HG03565 (cell line): ENCODE results near the gene STXBP1.

Experiments used
- ATAC-seq: cut with Tn5 transposase; IDR thresholded peaks from one replicate; pipeline ENCODE4 v1.9.1; 2021; ENCODE audit warnings: mild to moderate bottlenecking, moderate library complexity; ENCODE audit not compliant: unreplicated experiment

STXBP1 gene

DNA sequence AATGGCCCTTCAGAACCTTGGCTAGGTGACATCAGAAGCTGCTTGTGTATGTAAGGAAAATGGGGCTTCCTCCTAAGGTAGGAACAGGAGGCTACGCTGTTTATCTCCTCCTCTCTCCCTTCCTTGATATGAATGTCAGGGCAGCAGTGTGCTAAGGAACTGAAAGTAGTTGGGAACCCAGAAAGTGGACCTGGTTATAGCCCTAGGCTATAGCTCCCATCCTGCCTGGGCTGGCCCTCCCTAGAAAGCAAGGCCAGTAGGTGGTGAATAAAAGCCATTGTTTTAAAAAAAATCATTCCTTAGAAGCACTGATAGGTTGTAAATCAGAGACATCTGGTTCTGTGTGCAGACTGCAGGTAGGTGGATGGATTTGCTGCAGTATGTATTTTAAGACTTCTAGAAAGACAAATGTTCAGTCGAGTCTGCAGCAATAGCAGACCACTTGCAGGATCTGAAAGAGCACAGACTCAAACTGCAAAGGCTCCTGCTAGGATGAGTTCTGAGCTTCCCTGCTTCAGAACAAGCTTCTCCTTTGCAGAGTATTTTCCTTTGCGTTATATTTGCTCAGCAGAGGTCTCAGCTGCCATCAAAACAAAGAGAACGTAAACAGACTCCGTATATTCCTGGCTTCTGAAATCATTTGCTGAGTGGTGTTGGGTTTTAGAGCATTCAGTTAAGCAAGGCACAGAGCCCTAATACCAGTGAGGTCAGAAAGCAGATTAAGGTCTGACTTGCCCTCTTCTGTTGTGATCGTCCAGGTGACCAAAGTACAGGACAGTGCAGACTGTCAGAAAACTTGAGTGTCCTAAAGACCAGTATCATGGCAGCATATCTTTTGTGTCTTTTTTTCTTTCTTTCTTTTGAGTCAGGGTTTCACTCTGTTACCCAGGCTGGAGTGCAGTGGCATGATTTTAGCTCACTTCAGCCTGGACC lies 74.7 kb downstream of the STXBP1 start:
- no peak for ATAC-seq

DNA sequence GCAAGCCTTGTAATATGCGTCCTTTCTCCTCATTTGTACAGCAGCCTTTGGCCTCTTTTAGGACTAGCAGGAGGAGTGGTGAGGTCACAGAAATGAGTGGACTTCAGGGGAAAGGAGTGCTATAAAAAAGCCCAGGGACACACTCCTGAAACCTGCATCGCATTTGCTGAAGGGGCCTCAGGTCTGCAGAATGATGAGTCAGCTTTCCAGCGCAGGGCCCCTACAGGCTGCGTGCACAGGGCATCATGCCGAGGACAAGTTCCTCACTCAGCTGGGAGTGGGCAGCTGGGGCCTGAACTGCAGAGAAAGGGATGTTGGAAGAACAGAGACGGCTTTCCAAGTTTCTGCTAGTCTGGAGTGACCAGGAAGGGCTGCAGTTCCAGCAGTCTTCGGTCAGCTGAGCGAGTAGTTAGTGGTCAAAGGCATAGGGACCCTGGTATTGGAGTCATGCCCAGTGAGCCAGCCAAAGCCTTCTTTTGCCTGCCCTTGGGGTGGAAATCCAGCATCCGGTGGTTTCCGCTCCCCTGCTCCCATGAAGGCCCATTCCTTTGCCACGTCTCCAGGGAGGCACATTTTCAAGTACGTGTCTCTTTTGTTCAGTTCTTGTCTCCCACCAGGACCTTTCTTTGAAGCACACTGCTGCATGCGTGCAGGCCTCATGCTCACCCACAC lies 77.4 kb downstream of the STXBP1 start:
- ATAC-seq, result no peak

DNA sequence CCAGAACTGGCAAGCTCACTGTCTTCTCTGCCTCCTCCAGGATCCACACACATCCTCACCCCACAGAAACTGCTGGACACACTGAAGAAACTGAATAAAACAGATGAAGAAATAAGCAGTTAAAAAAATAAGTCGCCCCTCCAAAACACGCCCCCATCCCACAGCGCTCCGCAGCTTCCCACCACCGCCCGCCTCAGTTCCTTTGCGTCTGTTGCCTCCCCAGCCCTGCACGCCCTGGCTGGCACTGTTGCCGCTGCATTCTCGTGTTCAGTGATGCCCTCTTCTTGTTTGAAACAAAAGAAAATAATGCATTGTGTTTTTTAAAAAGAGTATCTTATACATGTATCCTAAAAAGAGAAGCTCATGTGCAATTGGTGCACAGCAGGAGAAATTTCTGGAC lies 78.7 kb downstream of the STXBP1 start:
- ATAC-seq, result no peak

DNA sequence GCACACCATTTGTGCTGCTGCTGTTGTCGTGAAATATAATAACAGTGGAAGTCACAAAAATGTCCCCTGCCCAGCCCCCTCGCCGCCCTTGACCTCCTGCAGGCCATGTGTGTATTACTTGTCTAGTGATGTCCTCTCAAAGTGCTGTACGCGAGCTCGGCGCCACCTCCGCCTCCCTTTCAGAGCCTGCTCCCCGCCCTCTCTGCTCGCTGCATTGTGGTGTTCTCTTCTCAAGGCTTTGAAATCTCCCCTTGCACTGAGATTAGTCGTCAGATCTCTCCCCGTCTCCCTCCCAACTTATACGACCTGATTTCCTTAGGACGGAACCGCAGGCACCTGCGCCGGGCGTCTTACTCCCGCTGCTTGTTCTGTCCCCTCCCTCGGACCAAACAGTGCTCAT lies 80.0 kb downstream of the STXBP1 start:
- ATAC-seq, result no peak

DNA sequence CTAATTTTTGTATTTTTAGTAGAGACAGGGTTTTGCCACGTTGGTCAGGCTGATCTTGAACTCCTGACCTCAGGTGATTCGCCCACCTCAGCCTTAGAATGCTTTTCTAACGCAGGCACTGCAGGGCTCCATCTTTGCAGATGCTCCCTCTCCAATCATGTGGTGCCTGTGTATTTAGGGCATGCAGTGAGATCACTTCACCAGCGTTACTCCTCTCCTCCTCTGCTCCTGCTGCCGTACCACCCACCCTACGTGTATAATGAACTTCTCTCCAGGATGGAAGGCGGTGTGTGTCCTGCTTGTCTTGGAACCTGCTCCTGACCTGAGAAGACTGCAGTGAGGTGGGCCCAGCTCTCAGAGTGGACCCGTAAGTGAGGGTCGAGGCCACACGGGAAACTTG lies 81.1 kb downstream of the STXBP1 start:
- no peak for ATAC-seq

DNA sequence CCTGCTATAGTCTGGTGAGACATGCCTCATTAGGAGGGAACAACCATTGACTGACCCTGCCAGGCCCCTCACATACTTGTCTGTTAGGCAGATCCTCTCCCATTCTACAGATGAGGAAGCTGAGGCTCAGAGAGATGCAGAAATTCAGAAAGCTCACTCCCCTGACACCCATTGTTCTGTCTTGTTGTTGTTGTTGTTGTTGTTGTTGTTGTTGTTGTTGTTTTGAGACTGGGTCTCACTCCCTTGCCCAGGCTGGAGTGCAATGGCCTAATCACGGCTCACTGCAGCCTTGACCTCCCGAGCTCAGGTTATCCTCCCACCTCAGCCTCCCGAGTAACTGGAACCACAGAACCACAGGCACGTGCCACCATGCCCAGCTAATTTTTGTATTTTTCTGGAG lies 81.6 kb downstream of the STXBP1 start:
- no peak for ATAC-seq

DNA sequence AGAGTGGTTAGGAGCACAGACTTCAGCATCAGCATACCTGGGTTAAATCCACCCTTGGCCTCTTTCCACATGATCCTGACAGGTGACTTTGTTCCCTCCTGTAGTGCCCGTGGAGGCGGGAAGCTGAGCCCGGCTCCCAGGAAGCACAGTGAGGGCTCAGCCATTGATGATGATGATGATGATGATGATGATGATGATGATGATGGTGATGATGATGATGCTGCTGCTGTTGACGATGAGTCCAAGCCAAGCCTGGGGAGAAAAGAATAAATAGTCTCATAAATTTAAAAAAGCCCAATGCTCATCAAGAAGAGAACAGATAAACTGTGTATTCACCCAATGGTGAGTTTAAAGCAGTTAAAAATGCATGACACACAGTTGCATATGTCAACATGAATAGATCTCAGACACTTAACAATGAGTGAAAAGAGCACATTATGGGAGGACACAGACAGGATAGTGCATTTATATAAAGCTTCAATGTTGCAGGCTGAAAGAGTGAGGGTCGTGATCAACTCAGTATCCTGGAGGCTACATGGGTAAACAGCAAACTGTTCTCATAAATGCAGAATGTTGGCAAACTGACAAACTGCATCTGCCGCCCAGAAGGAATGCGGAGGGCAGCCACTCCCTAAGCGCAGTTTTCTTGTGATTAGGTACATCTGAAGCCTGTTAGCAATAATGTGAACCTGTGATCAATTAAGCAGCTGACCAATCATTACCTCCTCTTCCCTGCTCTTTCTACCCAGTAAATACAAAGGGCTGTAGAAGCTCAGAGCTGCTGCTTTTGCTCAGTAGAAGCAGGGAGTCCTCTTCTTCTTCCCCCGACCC lies 83.0 kb downstream of the STXBP1 start:
- ATAC-seq, result no peak

DNA sequence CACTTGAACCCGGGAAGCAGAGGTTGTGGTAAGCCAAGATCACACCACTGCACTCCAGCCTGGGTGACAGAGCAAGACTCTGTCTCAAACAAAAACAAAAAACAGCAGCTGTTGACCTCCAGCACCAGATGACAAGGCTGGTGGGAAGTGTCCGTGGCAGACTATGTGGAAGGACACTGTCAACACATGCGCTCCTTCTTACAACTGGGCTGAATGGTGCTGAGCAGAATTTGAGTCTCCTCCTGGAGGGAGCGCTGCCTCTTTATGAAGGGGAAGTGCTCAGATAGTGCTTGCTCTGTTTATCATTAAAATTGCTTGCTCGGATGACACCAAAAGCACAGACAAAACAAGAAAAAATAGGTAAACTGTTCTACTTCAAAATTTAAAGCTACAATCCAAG lies 85.5 kb downstream of the STXBP1 start:
- no peak for ATAC-seq

DNA sequence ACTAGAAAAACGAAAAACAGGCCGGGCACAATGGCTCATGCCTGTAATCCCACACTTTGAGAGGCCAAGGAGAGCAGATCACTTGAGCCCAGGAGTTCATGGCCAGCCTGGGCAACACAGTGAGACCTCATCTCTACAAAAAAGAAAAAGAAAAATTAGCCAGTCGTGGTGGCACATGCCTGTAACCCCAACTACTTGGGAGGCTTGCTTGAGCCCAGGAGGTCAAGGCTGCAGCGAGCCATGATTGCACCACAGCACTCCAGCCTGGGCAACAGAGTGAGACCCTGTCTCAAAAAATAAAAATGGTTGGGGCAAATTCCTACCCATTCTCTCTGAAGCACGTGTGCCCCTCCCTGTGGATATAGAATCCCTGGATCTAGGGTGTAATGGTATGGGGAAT lies 86.3 kb downstream of the STXBP1 start:
- no peak for ATAC-seq

DNA sequence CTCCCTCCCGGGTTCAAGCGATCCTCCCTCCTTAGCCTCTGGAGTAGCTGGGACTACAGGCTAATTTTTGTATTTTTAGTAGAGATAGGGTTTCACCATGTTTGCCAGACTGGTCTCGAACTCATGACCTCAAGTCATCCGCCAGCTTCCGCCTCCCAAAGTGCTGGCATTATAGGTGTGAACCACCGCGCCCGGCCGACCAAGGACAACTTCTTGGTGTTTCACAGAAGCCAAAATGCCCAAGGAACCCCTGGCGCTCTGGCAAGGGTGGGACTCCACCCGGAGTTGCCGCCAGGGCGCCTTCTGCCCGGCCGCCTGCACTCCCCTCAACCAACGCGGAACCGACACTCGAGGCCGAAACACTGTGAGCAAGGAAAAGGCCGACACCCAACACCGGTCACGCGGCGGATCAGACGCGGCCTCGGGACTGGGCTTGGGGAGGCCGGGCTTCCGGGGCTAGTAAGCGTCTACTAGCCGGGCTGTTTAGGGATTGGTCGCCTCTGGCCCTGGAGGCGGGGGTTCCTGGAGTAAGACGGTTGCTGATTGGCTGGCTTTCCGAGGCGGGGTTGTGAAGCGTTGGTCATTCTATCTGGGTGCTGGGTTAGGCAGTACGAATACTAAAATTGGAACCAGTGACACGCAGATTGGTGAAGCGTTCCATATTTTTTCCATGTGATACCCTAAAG lies 87.1 kb downstream of the STXBP1 start:
- peak; percentile 68 for ATAC-seq

DNA sequence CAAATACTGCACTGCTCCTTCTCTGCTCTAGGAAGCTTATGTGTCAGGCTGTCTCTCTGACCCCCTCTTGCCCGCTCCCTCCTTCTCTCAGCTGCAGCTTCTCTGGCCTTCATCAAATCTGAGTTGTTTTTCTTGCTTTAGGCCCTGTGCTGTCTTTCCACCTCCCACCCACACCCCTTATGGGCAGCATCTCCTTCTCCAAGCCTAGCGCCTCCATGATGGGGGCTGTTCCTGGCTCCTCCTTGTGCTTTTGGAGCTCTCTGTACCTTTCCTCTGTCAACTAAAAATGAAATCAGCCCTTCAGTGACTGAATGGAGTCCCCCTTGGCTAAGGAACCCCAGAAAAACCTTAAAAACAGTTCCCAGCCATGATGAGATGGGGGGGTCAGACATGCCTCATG lies 88.1 kb downstream of the STXBP1 start:
- ATAC-seq, result no peak

DNA sequence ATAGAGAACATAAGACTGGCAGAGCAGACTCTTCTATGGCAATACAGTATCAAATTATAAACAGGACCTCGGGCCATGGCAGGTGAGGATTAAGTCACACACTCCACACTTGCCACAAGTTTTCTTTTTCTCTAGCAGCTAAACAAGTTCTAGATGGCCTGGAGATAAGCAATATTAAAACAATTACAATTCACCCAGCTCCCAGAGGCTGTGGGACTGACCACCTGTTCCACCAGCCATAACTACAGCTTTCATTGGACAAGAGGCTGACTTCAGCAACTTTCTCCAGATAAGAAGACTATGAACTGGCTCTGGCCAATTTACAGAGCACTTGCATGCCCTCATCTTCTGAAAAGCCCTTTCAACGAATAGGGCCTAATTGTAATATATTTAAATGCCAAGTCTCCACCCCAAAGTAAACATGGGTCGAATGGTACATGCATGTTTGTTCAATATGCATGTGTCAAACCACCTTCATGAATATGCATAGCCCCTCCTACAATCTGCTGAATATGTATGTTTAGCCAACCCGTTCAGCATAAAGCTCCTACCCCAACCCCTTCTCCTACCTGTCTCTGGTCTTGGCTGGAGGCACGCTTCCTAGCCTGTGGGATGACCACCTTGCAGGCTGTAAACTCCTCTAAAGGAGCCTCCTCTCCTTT lies 88.6 kb downstream of the STXBP1 start:
- no peak for ATAC-seq

DNA sequence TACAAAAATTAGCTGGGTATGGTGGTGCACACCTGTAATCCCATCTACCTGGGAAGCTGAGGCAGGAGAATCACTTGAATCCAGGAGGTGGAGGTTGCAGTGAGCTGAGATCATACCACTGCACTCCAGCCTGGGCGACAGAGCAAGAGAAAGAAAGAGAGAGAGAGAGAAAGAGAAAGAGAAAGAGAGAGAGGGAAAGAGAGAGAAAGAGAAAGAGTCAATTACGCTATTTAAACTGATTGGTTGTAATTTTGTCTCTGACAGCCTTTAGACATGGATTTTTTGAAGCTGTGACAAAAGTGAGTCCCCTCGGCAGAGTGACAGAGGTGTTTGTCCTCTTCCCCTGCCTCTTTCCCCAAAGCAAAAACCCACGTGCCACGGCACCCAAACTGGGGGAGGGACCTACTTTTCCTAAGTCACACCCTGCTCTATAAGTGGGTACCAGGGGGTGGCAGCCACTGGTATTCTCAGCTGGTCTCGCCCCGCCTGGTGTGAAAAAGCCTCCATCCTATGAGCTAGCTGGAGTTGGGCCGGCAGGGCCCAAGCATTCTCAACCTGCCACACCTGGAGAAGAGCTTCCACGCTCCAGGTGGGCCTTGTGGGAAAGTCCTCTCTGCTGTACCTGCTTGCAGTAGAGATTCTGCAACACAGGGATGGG lies 91.3 kb downstream of the STXBP1 start:
- ATAC-seq, result no peak

DNA sequence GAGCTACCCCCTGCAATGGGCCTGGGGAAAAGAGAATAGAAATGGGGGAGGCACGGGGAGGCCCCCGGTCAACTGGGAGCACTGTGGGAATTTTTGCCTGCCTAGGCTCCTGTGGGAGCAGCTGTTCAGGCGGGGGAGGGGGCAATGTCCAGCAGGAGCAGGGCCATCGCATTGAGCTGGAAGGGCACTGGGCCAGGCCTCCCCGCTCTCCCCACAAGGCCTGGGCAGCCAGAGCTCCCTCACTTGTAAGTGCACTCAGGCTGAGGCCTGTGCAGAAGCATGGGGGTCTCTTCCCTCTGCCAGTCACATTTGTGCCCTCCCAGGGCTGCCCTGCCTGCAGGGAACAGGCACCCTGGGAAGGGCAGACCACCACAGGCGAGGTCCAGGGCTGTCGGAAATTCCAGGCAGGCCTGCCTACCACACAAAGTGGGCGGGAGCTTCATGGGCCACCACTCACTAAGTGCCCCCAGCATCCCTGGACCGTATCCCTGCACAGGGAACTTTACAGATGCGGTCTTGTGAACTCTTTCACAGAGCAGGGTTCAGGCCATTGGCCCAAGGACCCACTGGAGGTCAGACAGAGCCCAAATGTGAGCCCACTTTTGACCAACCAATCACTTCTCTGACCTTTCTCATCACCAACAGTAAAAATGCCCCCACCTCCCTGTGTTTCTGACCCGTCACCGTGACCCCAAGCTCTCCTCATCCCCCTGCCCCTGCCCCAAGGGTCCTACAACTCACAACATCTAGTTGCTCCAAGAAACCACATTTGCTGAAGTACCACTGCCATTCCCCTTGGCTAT lies 93.7 kb downstream of the STXBP1 start:
- no peak for ATAC-seq

DNA sequence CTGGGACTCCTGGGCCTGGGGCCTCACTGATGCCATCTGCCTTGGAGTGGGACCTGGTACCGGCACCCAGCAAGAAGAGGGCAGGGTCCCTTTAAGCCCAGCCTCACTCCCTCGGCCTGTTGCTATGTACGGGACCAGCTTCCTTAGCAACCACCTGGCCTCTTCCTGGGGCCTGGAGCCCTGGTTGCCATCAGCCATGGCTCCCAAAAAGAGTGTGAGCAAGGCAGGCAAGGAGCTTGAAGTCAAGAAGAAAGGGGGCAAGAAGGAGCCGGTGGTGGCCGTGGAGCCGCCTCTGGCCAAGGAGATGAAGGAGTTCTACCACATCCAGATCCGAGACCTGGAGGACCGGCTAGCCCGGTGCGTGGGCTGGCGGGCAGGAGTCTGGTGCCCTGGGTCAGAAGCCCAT lies 94.8 kb downstream of the STXBP1 start, which contains the start of gene CFAP157:
CFAP157 (plus strand) TSS at position 153 of the 406 bp plus-strand sequence; CDS start at position 197, 44 bp downstream.
- ATAC-seq, result no peak

DNA sequence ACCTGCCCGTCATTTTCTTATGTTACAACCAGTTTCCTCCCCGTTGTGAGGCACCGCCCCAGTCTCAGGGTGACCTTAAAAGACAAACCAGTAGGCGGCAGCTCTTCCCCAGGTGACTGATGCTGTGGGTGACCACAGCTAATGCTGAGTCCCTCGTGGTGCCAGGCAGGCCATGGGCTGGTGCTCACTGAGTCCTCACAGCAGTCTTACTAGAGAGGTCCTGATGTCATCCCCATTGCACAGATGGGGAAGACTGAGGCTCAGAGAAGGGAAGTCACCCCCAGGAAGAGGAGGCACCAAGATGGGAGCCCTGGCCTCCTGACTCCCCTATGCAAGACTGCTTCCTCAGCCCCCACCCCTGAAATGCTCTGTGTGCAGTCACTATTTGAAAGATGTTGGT lies 95.7 kb downstream of the STXBP1 start:
- no peak for ATAC-seq

DNA sequence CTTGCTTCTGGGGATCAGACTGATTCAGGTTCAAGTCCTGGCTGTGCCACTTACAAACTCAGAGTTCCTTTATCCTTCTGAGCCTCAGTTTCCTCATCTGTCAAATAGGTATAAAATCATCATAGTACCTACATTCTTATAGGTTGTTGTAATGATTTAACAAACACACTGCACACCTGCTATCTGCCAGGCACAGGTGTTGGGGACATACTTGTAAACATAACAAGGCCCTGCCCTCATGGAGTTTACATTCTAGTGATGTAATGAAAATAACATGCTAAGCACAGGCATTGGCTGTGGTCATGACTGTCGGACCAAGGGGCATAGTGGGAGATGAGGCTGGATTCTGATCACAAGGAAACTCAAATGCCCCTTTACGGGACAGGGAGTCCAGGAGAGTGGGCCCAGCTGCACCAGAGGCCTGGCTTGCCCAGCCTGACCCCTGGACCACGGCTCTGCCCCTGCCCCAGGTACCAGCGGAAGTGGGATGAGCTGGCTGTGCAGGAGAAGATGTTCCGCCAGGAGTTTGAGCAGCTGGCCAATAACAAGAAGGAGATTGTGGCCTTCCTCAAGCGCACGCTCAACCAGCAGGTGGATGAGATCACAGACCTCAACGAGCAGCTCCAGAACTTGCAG lies 97.0 kb downstream of the STXBP1 start:
- ATAC-seq, result no peak

DNA sequence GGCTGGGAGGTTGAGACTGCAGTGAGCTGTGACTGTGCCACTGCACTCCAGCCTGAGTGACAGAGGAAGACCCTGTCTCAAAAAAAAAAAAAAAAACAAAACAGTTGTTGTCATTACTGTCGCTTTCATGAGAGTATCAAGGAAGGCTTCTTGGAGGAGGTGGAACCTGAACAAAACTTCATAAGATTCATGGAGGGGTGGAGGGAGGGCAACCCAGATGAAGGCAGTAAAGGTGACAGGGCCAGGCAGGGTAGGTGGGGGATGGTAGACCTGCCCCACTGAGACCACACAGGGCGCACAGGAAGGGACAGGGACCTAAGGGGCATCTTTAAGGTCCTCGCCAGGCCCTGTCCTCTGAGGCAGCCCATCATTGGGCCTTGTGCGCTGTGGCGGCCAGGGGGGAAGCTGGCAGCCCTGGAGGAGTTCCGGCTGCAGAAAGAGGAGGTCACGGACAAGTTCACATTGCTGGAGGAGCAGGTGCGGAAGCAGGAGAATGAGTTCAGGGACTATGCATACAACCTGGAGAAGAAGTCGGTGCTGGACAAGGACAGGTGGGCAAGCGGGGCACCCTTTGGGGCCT lies 98.2 kb downstream of the STXBP1 start:
- ATAC-seq, result no peak
